ENCODE data around the gene VWA2. TPM values are rescaled to one million over a fixed set of nuclear protein-coding genes. Genes with fewer than 3 reads are reported as not detected.

VWA2 gene
- total RNA-seq, 4 donors from 2014 or later: 0.64 to 3.3 TPM; not detected in 2

- Histone ChIP-seq H3K9me3 (no peaks in the 10 kb centered on the region), H3K27me3 (peaks cover 7% of the 10 kb centered on the region), H3K4me3 (no peak overlapping the region), H3K27ac (no peak overlapping the region), H3K36me3 (no peaks in the 10 kb centered on the region), H3K4me1 (no peaks in the 10 kb centered on the region)
- intact Hi-C loops (cut with DNase I; ENCODE audit: low total_unique reads): no loop called here
- in situ Hi-C loops (cut with MboI; ENCODE audit: low pct_ligation_motif_present in 1 of 4, low pct_unique_long_range_greater_than_20kb in 1 of 4, low sequenced_read_pairs in 3 of 4): no loop called here
- TF ChIP-seq CTCF (IDR thresholded peaks at IDR 0.05) (no peak), POLR2A (IDR thresholded peaks at IDR 0.05) (no peak), EP300 (IDR thresholded peaks at IDR 0.05; ENCODE audit: low read depth) (no peak), POLR2AphosphoS5 (IDR thresholded peaks at IDR 0.05) (no peak)
- WGBS, 2 donors (ENCODE audit: low coverage in 1 of 2): 92% methylated on average over 8 of the region's 8 CpGs; no CpG with 5 or more reads in 1 of the 2 donors
- no peak for DNase-seq
Measured at GRCh38 chr10:114279901-114280644, 41.0 kb downstream of the VWA2 start.

- no peak overlapping the region for H3K4me3 ChIP-seq
- in situ Hi-C loops (cut with MboI; ENCODE audit: low pct_ligation_motif_present in 1 of 4, low pct_unique_long_range_greater_than_20kb in 1 of 4, low sequenced_read_pairs in 3 of 4) (no loop called here), intact Hi-C loops (cut with DNase I; ENCODE audit: low total_unique reads) (no loop called here)
- no peak overlapping the region for H3K27ac ChIP-seq
- WGBS, 2 donors (ENCODE audit: low coverage in 1 of 2): 89% methylated on average over 6 of the region's 7 CpGs; no CpG with 5 or more reads in 1 of the 2 donors
- H3K27me3 ChIP-seq: peaks cover 2% of the 10 kb centered on the region
- H3K9me3 ChIP-seq: no peaks in the 10 kb centered on the region
- no peaks in the 10 kb centered on the region for H3K4me1 ChIP-seq
- no peak for DNase-seq
- no peaks in the 10 kb centered on the region for H3K36me3 ChIP-seq
- TF ChIP-seq EP300 (IDR thresholded peaks at IDR 0.05; ENCODE audit: low read depth) (no peak), POLR2AphosphoS5 (IDR thresholded peaks at IDR 0.05) (no peak), POLR2A (IDR thresholded peaks at IDR 0.05) (no peak), CTCF (IDR thresholded peaks at IDR 0.05) (no peak)
Measured at GRCh38 chr10:114281006-114281405, 42.0 kb downstream of the VWA2 start.

- Histone ChIP-seq H3K4me1 (no peaks in the 10 kb centered on the region), H3K27me3 (no peaks in the 10 kb centered on the region), H3K9me3 (no peaks in the 10 kb centered on the region), H3K36me3 (no peaks in the 10 kb centered on the region), H3K27ac (no peak overlapping the region), H3K4me3 (no peak overlapping the region)
- TF ChIP-seq POLR2AphosphoS5 (IDR thresholded peaks at IDR 0.05): no peak
- TF ChIP-seq CTCF (IDR thresholded peaks at IDR 0.05): no peak
- no peak for TF ChIP-seq POLR2A (IDR thresholded peaks at IDR 0.05)
- no peak for TF ChIP-seq EP300 (IDR thresholded peaks at IDR 0.05; ENCODE audit: low read depth)
- no peak for DNase-seq
- WGBS, 2 donors (ENCODE audit: low coverage in 1 of 2): 67 to 79% methylated on average over 3 to 5 of the region's 5 CpGs
- intact Hi-C loops (cut with DNase I; ENCODE audit: low total_unique reads): no loop called here
- in situ Hi-C loops (cut with MboI; ENCODE audit: low pct_ligation_motif_present in 1 of 4, low pct_unique_long_range_greater_than_20kb in 1 of 4, low sequenced_read_pairs in 3 of 4): no loop called here
Measured at GRCh38 chr10:114281461-114281860, 42.4 kb downstream of the VWA2 start.

- WGBS, 2 donors (ENCODE audit: low coverage in 1 of 2): 84% methylated on average over 2 of the region's 2 CpGs; no CpG with 5 or more reads in 1 of the 2 donors
- no peaks in the 10 kb centered on the region for H3K9me3 ChIP-seq
- TF ChIP-seq POLR2AphosphoS5 (IDR thresholded peaks at IDR 0.05) (no peak), POLR2A (IDR thresholded peaks at IDR 0.05) (no peak), CTCF (IDR thresholded peaks at IDR 0.05) (no peak), EP300 (IDR thresholded peaks at IDR 0.05; ENCODE audit: low read depth) (no peak)
Measured at GRCh38 chr10:114282526-114282925, 43.5 kb downstream of the VWA2 start.

More at GRCh38 chr10:114282526-114282925, 43.5 kb downstream of the VWA2 start:
- Histone ChIP-seq H3K4me1 (no peaks in the 10 kb centered on the region), H3K27me3 (no peaks in the 10 kb centered on the region), H3K4me3 (no peak overlapping the region), H3K27ac (no peak overlapping the region), H3K36me3 (no peaks in the 10 kb centered on the region)
- DNase-seq: no peak
- intact Hi-C loops (cut with DNase I; ENCODE audit: low total_unique reads): no loop called here
- in situ Hi-C loops (cut with MboI; ENCODE audit: low pct_ligation_motif_present in 1 of 4, low pct_unique_long_range_greater_than_20kb in 1 of 4, low sequenced_read_pairs in 3 of 4): no loop called here

Measured in transverse colon (tissue), 4 donors.